Neuronal stem cell (in vitro differentiated cells): Measurements from ENCODE around the gene RAB26.

Experiments used
- DNase-seq: peaks from one replicate; pipeline ENCODE4 v3.0.0-alpha.2; 2013; ENCODE audit warnings: low spot score
- H2AFZ ChIP-seq: one replicate; pipeline ENCODE4 v1.6.1; 2013; ENCODE audit warnings: mild to moderate bottlenecking, low read length, inconsistent platforms
- H2AK5ac ChIP-seq: 2 replicates; pipeline ENCODE4 v1.6.1; 2013; ENCODE audit warnings: low read depth, mild to moderate bottlenecking, inconsistent platforms, low read length, moderate library complexity, mixed read lengths
- H2BK120ac ChIP-seq: 2 replicates; pipeline ENCODE4 v1.6.1; 2013; ENCODE audit warnings: low read depth, mild to moderate bottlenecking, inconsistent platforms, low read length, moderate library complexity, mixed read lengths
- H2BK12ac ChIP-seq: one replicate; pipeline ENCODE4 v1.6.1; 2013; ENCODE audit warnings: low read length, inconsistent platforms
- H2BK15ac ChIP-seq: 2 replicates; pipeline ENCODE4 v1.6.1; 2013; ENCODE audit warnings: mild to moderate bottlenecking, low read length, inconsistent platforms, mixed read lengths
- H2BK5ac ChIP-seq: one replicate; pipeline ENCODE4 v1.6.1; 2013; ENCODE audit warnings: inconsistent platforms, mild to moderate bottlenecking, low read length, moderate library complexity
- H3K14ac ChIP-seq: one replicate; pipeline ENCODE4 v1.6.1; 2013; ENCODE audit warnings: low read length, inconsistent platforms
- H3K18ac ChIP-seq: 2 replicates; pipeline ENCODE4 v1.6.1; 2013; ENCODE audit warnings: low read length, inconsistent platforms
- H3K23ac ChIP-seq: 2 replicates; pipeline ENCODE4 v1.6.1; 2013; ENCODE audit warnings: low read depth, mild to moderate bottlenecking, mixed read lengths, low read length, inconsistent platforms; ENCODE audit not compliant: poor library complexity
- H3K27ac ChIP-seq: replicated peaks from 3 replicates; pipeline ENCODE4 v1.5.1; 2013; ENCODE audit warnings: low read length, inconsistent platforms
- H3K27me3 ChIP-seq, 3 experiments: 2 replicates each; pipeline ENCODE4 v1.6.1; 2013; ENCODE audit warnings: low read length in 3 of 3, mild to moderate bottlenecking in 2 of 3, inconsistent platforms in 1 of 3, low read depth in 1 of 3, mixed read lengths in 1 of 3, moderate library complexity in 1 of 3; ENCODE audit not compliant: control insufficient read depth in 3 of 3, insufficient read depth in 3 of 3
- H3K36me3 ChIP-seq, 2 donors: replicated peaks in 1 of 2; 2 replicates each; pipeline ENCODE4 v1.6.1; 2013; ENCODE audit warnings: low read length in 2 of 2; ENCODE audit not compliant: control insufficient read depth in 2 of 2, insufficient read depth in 2 of 2
- H3K4ac ChIP-seq: 2 replicates; pipeline ENCODE4 v1.6.1; 2013; ENCODE audit warnings: inconsistent platforms, mild to moderate bottlenecking, low read length, moderate library complexity
- H3K4me1 ChIP-seq, 2 donors: 1 replicate in 1 of 2; 2 replicates in 1 of 2; pipeline ENCODE4 v1.6.1; 2013; ENCODE audit warnings: low read length in 2 of 2, low read depth in 1 of 2; ENCODE audit not compliant: control insufficient read depth in 2 of 2, insufficient read depth in 1 of 2
- H3K4me2 ChIP-seq: one replicate; pipeline ENCODE4 v1.6.1; 2013; ENCODE audit warnings: mild to moderate bottlenecking, low read length, inconsistent platforms; ENCODE audit not compliant: insufficient read depth, poor library complexity, severe bottlenecking
- H3K4me3 ChIP-seq, 2 donors: 2 replicates each; pipeline ENCODE4 v1.5.1; 2013; ENCODE audit warnings: low read length in 2 of 2, mild to moderate bottlenecking in 2 of 2, inconsistent platforms in 1 of 2, moderate library complexity in 1 of 2
- H3K79me1 ChIP-seq: one replicate; pipeline ENCODE4 v1.6.1; 2013; ENCODE audit warnings: low read depth, mild to moderate bottlenecking, inconsistent platforms, low read length, moderate library complexity
- H3K9ac ChIP-seq: one replicate; pipeline ENCODE4 v1.6.1; 2013; ENCODE audit warnings: mild to moderate bottlenecking, low read depth, low read length, inconsistent platforms; ENCODE audit not compliant: poor library complexity
- H3K9me3 ChIP-seq, 2 donors: replicated peaks in 1 of 2; 2 replicates each; pipeline versions ENCODE3 to v1.6.1; 2013; ENCODE audit warnings: low read length in 2 of 2, mild to moderate bottlenecking in 2 of 2, inconsistent platforms in 1 of 2, low read depth in 1 of 2, mixed read lengths in 1 of 2, moderate library complexity in 1 of 2; ENCODE audit not compliant: control insufficient read depth in 2 of 2, insufficient read depth in 1 of 2
- H4K8ac ChIP-seq: one replicate; pipeline ENCODE4 v1.6.1; 2013; ENCODE audit warnings: low read depth, mild to moderate bottlenecking, inconsistent platforms, low read length, moderate library complexity
- H4K91ac ChIP-seq: one replicate; pipeline ENCODE4 v1.6.1; 2013; ENCODE audit warnings: low read length, low read depth, mild to moderate bottlenecking, inconsistent platforms; ENCODE audit not compliant: poor library complexity
- WGBS, 2 donors: extraction: QIAGEN DNeasy Blood & Tissue Kit; methylation state at CpG; one replicate each; pipeline ENCODE4 v1.1.7; 2013; ENCODE audit warnings: missing lambda C conversion rate in 2 of 2, mixed read lengths in 1 of 2; ENCODE audit not compliant: insufficient read length in 2 of 2, insufficient replicate concordance in 1 of 2; ENCODE audit errors: extremely low coverage in 2 of 2; 5-methylcytosine and 5-hydroxymethylcytosine counted together

Gene RAB26

DNA sequence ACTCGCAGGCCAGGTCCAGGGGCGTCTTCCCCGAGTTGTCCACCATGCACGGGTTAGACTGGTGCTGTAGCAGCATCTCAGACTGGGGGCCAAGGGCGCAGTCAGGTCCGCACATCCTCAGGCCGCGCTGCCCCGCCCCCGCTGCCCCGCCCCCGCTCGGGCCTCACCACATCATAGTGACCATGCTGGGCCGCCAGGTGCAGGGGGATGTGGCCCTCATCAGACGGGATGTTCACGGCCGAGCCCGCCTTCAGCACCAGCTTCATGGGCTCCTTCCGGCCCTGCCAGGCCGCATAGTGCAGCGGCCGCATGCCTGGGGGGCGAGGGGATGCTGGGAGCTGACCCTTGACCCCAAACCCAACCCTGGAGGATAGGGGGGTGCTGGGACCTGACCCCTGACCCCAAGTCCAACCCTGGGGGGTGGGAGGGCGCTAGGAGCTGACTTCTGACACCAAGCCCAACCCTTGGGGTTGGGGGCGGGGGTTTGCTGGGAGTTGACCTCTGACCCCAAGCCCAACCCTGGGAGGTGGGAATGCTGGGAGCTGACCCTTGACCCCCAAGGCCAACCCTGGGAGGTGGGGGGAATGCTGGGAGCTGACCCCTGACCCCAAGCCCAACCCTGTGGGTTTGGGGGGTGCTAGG is 40.9 kb downstream of the RAB26 start:
- Histone ChIP-seq H3K9ac (no peak overlapping the region), H3K79me1 (no peaks in the 10 kb centered on the region), H3K4ac (peak overlapping the region; percentile 37), H4K91ac (no peak overlapping the region), H2AFZ (no peak overlapping the region), H3K4me3 (no peak overlapping the region), H3K14ac (no peak overlapping the region), H3K36me3 (no peaks in the 10 kb centered on the region), H2BK120ac (no peak overlapping the region), H3K4me1 (peaks cover 0 to 10% of the 10 kb centered on the region in 2 donors), H3K23ac (no peak overlapping the region), H2BK5ac (no peak overlapping the region), H3K18ac (peak overlapping the region; percentile 64), H4K8ac (no peak overlapping the region), H2BK12ac (no peak overlapping the region), H3K4me2 (no peak overlapping the region), H2AK5ac (no peak overlapping the region), H3K27me3 (no peaks in the 10 kb centered on the region), H3K27ac (no peak overlapping the region), H3K9me3 (no peaks in the 10 kb centered on the region), H2BK15ac (no peak overlapping the region)
- no peak for DNase-seq
- no CpG with 5 or more reads among the region's 25 CpGs for WGBS, 2 donors

- H2BK120ac ChIP-seq: no peak overlapping the region
- peak overlapping the region; percentile 21 for H3K9ac ChIP-seq
- no peak overlapping the region for H4K8ac ChIP-seq
- peak overlapping the region; percentile 88 for H2AK5ac ChIP-seq
- no peaks in the 10 kb centered on the region for H3K36me3 ChIP-seq
- H3K79me1 ChIP-seq: no peaks in the 10 kb centered on the region
- no peak overlapping the region for H2BK5ac ChIP-seq
- no peak overlapping the region for H2BK15ac ChIP-seq
- no peak overlapping the region for H4K91ac ChIP-seq
- WGBS, 2 donors: no CpG with 5 or more reads among the region's 24 CpGs
- peaks cover 4 to 18% of the 10 kb centered on the region in 2 donors for H3K4me1 ChIP-seq
- no peak for DNase-seq
- peak overlapping the region; percentile 22 for H2BK12ac ChIP-seq
- peaks cover 0 to 5% (median 0%) of the 10 kb centered on the region in 3 experiments for H3K27me3 ChIP-seq
- H3K14ac ChIP-seq: no peak overlapping the region
- H3K27ac ChIP-seq: no peak overlapping the region
- peak overlapping the region in 1 of 2 donors; percentile 16 for H3K4me3 ChIP-seq
- H3K4me2 ChIP-seq: no peak overlapping the region
- H3K4ac ChIP-seq: peak overlapping the region; percentile 11
- H3K9me3 ChIP-seq: no peaks in the 10 kb centered on the region
- H2AFZ ChIP-seq: peak overlapping the region; percentile 35
- no peak overlapping the region for H3K23ac ChIP-seq
- H3K18ac ChIP-seq: peak overlapping the region; percentile 38
Observed at GRCh38 chr16:2190002-2190658, 41.7 kb downstream of the RAB26 start.

GRCh38 chr16:2190659-2191445 is 42.4 kb downstream of the RAB26 start:
- Histone ChIP-seq H3K27ac (no peak overlapping the region), H2AFZ (no peak overlapping the region), H3K14ac (peak overlapping the region; percentile 56), H3K27me3 (peaks cover 0 to 11% (median 0%) of the 10 kb centered on the region in 3 experiments), H3K79me1 (no peaks in the 10 kb centered on the region), H2BK5ac (no peak overlapping the region), H2BK15ac (no peak overlapping the region), H3K4me3 (peak overlapping the region in 1 of 2 donors; percentile 16), H2AK5ac (peak overlapping the region; percentile 88), H3K9me3 (no peaks in the 10 kb centered on the region), H3K36me3 (no peaks in the 10 kb centered on the region), H3K4me1 (peaks cover 10 to 24% of the 10 kb centered on the region in 2 donors), H3K9ac (peak overlapping the region; percentile 60), H3K23ac (no peak overlapping the region), H3K18ac (peak overlapping the region; percentile 38), H2BK12ac (peak overlapping the region; percentile 22), H4K8ac (no peak overlapping the region), H2BK120ac (no peak overlapping the region), H3K4me2 (no peak overlapping the region), H4K91ac (no peak overlapping the region), H3K4ac (peak overlapping the region; percentile 53)
- no CpG with 5 or more reads among the region's 25 CpGs for WGBS, 2 donors
- no peak for DNase-seq

DNA sequence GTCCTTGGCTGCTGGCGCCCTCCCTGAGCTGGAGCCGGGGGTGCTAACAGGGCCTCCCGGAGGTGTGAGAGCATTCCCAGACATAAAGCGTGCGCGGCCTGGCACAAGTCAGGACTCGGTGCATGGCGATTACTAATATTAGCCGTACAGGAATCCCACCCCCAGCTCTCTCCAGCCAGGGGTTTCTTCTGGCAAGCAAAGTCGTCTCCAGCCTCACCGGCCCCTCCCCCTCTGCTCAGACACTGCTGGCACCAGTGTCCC is 43.0 kb downstream of the RAB26 start:
- Histone ChIP-seq H2AFZ (no peak overlapping the region), H4K91ac (no peak overlapping the region), H3K9me3 (no peaks in the 10 kb centered on the region), H2BK5ac (no peak overlapping the region), H2AK5ac (no peak overlapping the region), H2BK120ac (no peak overlapping the region), H3K4me1 (peaks cover 10 to 24% of the 10 kb centered on the region in 2 donors), H2BK12ac (no peak overlapping the region), H3K23ac (no peak overlapping the region), H3K79me1 (no peaks in the 10 kb centered on the region), H3K4me3 (no peak overlapping the region), H4K8ac (no peak overlapping the region), H3K9ac (no peak overlapping the region), H3K4ac (no peak overlapping the region), H3K36me3 (no peaks in the 10 kb centered on the region), H2BK15ac (no peak overlapping the region), H3K4me2 (no peak overlapping the region), H3K27me3 (peaks cover 0 to 11% (median 0%) of the 10 kb centered on the region in 3 experiments), H3K14ac (no peak overlapping the region), H3K27ac (no peak overlapping the region), H3K18ac (no peak overlapping the region)
- no CpG with 5 or more reads among the region's 11 CpGs for WGBS, 2 donors
- DNase-seq: no peak
